WERI-Rb-1 (cell line): ENCODE results near the gene SNRNP48.

Experiments
- DNase-seq: peaks from one replicate; pipeline ENCODE4 v3.0.0-alpha.2; 2020
- H3K27ac ChIP-seq: fragments of 250-450 bp; sonication (Bioruptor Pico); 2 replicates; pipeline ENCODE4 v1.5.1; 2020; ENCODE audit warnings: mild to moderate bottlenecking, moderate library complexity
- H3K27me3 ChIP-seq: fragments of 250-450 bp; sonication (Bioruptor Pico); 2 replicates; pipeline ENCODE4 v1.5.1; 2021; ENCODE audit warnings: mild to moderate bottlenecking, low read depth, moderate library complexity; ENCODE audit not compliant: insufficient read depth, severe bottlenecking
- H3K36me3 ChIP-seq: fragments of 250-450 bp; sonication (Bioruptor Pico); 2 replicates; pipeline ENCODE4 v1.5.1; 2020; ENCODE audit warnings: mild to moderate bottlenecking, moderate library complexity
- H3K4me3 ChIP-seq: 2 replicates; pipeline ENCODE4 v1.5.1; 2011; ENCODE audit warnings: low read depth, mild to moderate bottlenecking, control low read depth, low read length
- H3K9me3 ChIP-seq: fragments of 250-450 bp; sonication (Bioruptor Pico); 2 replicates; pipeline ENCODE4 v1.5.1; 2021; ENCODE audit warnings: mild to moderate bottlenecking, moderate library complexity; ENCODE audit not compliant: severe bottlenecking
- CTCF ChIP-seq: IDR thresholded peaks from 2 replicates; pipeline ENCODE4 v1.5.1; 2011; ENCODE audit warnings: low read depth, mild to moderate bottlenecking, control low read depth, inconsistent platforms, low read length

SNRNP48 gene

GRCh38 chr6:7572213-7572943, 17.6 kb upstream of the SNRNP48 start:
- peaks cover 37% of the 10 kb centered on the region for H3K36me3 ChIP-seq
- no peak overlapping the region for H3K4me3 ChIP-seq
- no peak for TF ChIP-seq CTCF
- H3K27me3 ChIP-seq, result no peaks in the 10 kb centered on the region
- H3K27ac ChIP-seq, result no peak overlapping the region
- DNase-seq, result no peak
- no peaks in the 10 kb centered on the region for H3K9me3 ChIP-seq

GRCh38 chr6:7574500-7574899, 15.5 kb upstream of the SNRNP48 start:
- TF ChIP-seq CTCF, result no peak
- H3K4me3 ChIP-seq, result no peak overlapping the region
- H3K27ac ChIP-seq, result no peak overlapping the region
- no peaks in the 10 kb centered on the region for H3K9me3 ChIP-seq
- DNase-seq, result no peak
- peaks cover 31% of the 10 kb centered on the region for H3K36me3 ChIP-seq
- no peaks in the 10 kb centered on the region for H3K27me3 ChIP-seq

GRCh38 chr6:7578516-7578915, 11.5 kb upstream of the SNRNP48 start:
- Histone ChIP-seq H3K36me3 (peaks cover 35% of the 10 kb centered on the region), H3K27ac (no peak overlapping the region), H3K9me3 (no peaks in the 10 kb centered on the region), H3K4me3 (no peak overlapping the region), H3K27me3 (no peaks in the 10 kb centered on the region)
- no peak for DNase-seq
- TF ChIP-seq CTCF, result no peak

GRCh38 chr6:7578931-7579330, 11.1 kb upstream of the SNRNP48 start:
- Histone ChIP-seq H3K36me3 (peaks cover 39% of the 10 kb centered on the region), H3K27me3 (no peaks in the 10 kb centered on the region)

GRCh38 chr6:7579851-7580250, 10.1 kb upstream of the SNRNP48 start:
- no peak for TF ChIP-seq CTCF
- peaks cover 40% of the 10 kb centered on the region for H3K36me3 ChIP-seq

More at GRCh38 chr6:7578931-7579330, 11.1 kb upstream of the SNRNP48 start:
- no peak overlapping the region for H3K27ac ChIP-seq
- H3K9me3 ChIP-seq, result no peaks in the 10 kb centered on the region
- no peak for DNase-seq
- no peak for TF ChIP-seq CTCF
- H3K4me3 ChIP-seq, result no peak overlapping the region

GRCh38 chr6:7580537-7580926, 9.5 kb upstream of the SNRNP48 start:
- H3K4me3 ChIP-seq, result no peak overlapping the region

More at GRCh38 chr6:7579851-7580250, 10.1 kb upstream of the SNRNP48 start:
- no peak for DNase-seq
- no peaks in the 10 kb centered on the region for H3K27me3 ChIP-seq
- H3K27ac ChIP-seq, result no peak overlapping the region
- no peaks in the 10 kb centered on the region for H3K9me3 ChIP-seq
- H3K4me3 ChIP-seq, result no peak overlapping the region

More at GRCh38 chr6:7580537-7580926, 9.5 kb upstream of the SNRNP48 start:
- peaks cover 37% of the 10 kb centered on the region for H3K36me3 ChIP-seq
- H3K9me3 ChIP-seq, result no peaks in the 10 kb centered on the region
- H3K27me3 ChIP-seq, result no peaks in the 10 kb centered on the region
- no peak for TF ChIP-seq CTCF
- no peak for DNase-seq
- no peak overlapping the region for H3K27ac ChIP-seq
